Fibroblast of the aortic adventitia (primary cell): Measurements from ENCODE around the gene MFGE8. TPM values are rescaled to one million over a fixed set of nuclear protein-coding genes. Genes with fewer than 3 reads are reported as not detected.

Experiments
- DNase-seq: peaks from one replicate; pipeline ENCODE4 v3.0.0-alpha.2; 2010; ENCODE audit warnings: low read depth
- H3K4me3 ChIP-seq: 2 replicates; pipeline ENCODE4 v1.5.1; 2011; ENCODE audit warnings: low read depth, mild to moderate bottlenecking, control low read depth, low read length, moderate library complexity
- CTCF ChIP-seq: IDR thresholded peaks from 2 replicates; pipeline ENCODE4 v1.5.1; 2011; ENCODE audit warnings: mild to moderate bottlenecking, low read length, control low read depth, inconsistent platforms; ENCODE audit not compliant: insufficient read depth
- total RNA-seq: library from RNA; depleted of rRNA; stranded (reverse); fragments of >200 nt; gene quantifications from 2 replicates; pipeline ENCODE4 v1.2.3, GENCODE V29; 2012; ENCODE audit warnings: low replicate concordance

The MFGE8 gene
- total RNA-seq, 1 donor, result 59.5 TPM

- no peak overlapping the region for H3K4me3 ChIP-seq
- TF ChIP-seq CTCF, result no peak
- no peak for DNase-seq
Measured at GRCh38 chr15:88860212-88860611, 53.0 kb downstream of the MFGE8 start.

- TF ChIP-seq CTCF, result no peak
- no peak for DNase-seq
- H3K4me3 ChIP-seq, result no peak overlapping the region
Measured at GRCh38 chr15:88859550-88859949, 53.6 kb downstream of the MFGE8 start.

GRCh38 chr15:88858934-88859333 lies 54.2 kb downstream of the MFGE8 start:
- DNase-seq, result no peak
- no peak for TF ChIP-seq CTCF
- no peak overlapping the region for H3K4me3 ChIP-seq

- no peak for TF ChIP-seq CTCF
- no peak for DNase-seq
- no peak overlapping the region for H3K4me3 ChIP-seq
Measured at GRCh38 chr15:88852476-88852875, 60.7 kb downstream of the MFGE8 start.

GRCh38 chr15:88849376-88850072 lies 63.7 kb downstream of the MFGE8 start:
- no peak for DNase-seq
- TF ChIP-seq CTCF, result no peak
- no peak overlapping the region for H3K4me3 ChIP-seq

Other genes with a start within 250 kb of the MFGE8 start
- gene ACAN, start 109.9 kb downstream of the MFGE8 start, total RNA-seq, result 2.0 and 3.3 TPM in 2 replicates
- gene HAPLN3, start 17.8 kb downstream of the MFGE8 start, total RNA-seq, result 2.8 and 14.6 TPM in 2 replicates
- gene ABHD2, start 175.1 kb upstream of the MFGE8 start, total RNA-seq, result 34.5 and 100 TPM in 2 replicates